B cell (primary cell): Measurements from ENCODE around the gene FOXI1.

Experiments
- CTCF ChIP-seq: fragments of 200-600 bp; IDR thresholded peaks from one replicate; pipeline ENCODE4 v1.8.0; 2022; ENCODE audit warnings: antibody characterized with exemption, mild to moderate bottlenecking
- EZH2 ChIP-seq: IDR thresholded peaks from 2 replicates; pipeline ENCODE4 v1.6.1; 2012; ENCODE audit warnings: borderline replicate concordance, low read depth, mild to moderate bottlenecking, moderate library complexity, low read length; ENCODE audit not compliant: insufficient read depth, poor library complexity, severe bottlenecking

- no peak for TF ChIP-seq CTCF
- TF ChIP-seq EZH2 = no peak
Observed at GRCh38 chr5:170092455-170093101, 13.1 kb upstream of the FOXI1 start.
